ENCODE results near the gene FCHSD2. TPM values are rescaled to one million over a fixed set of nuclear protein-coding genes. Genes with fewer than 3 reads are reported as not detected.
"Not testable (repeated sequence)": the region's sequence is repeated elsewhere in the genome, so short reads cannot be mapped to it uniquely, and the experiment has no call there.

Gene FCHSD2
- total RNA-seq, 1 donor from 2014 or later: 22.2 TPM

GRCh38 chr11:72829178-72829577 lies 312.9 kb downstream of the FCHSD2 start:
- peaks cover 15% of the 10 kb centered on the region for H3K4me1 Mint-ChIP-seq
- H3K4me3 Mint-ChIP-seq: no peak overlapping the region
- peak overlapping the region; percentile 36 for H3K27ac Mint-ChIP-seq
- no peak overlapping the region for H3K9ac ChIP-seq
- H3K79me2 ChIP-seq (ENCODE audit: low read depth): no peaks in the 10 kb centered on the region
- H3K9me3 ChIP-seq (ENCODE audit: low read depth): no peaks in the 10 kb centered on the region
- no peaks in the 10 kb centered on the region for H3K27me3 ChIP-seq
- H3K4me2 ChIP-seq: no peak overlapping the region
- H3K27me3 Mint-ChIP-seq (ENCODE audit: insufficient read depth, low read depth): peaks cover 4% of the 10 kb centered on the region
- H4K20me1 ChIP-seq (ENCODE audit: low read depth): no peaks in the 10 kb centered on the region
- TF ChIP-seq EZH2phosphoT487 (IDR thresholded peaks at IDR 0.05) (no peak), EZH2 (IDR thresholded peaks at IDR 0.05) (no peak), CTCF (IDR thresholded peaks at IDR 0.05) (no peak)
- no peak overlapping the region for H3K27ac ChIP-seq
- no peaks in the 10 kb centered on the region for H3K36me3 ChIP-seq
- no peak overlapping the region for H3K4me3 ChIP-seq
- peaks cover 4% of the 10 kb centered on the region for H3K36me3 Mint-ChIP-seq
- peaks cover 9% of the 10 kb centered on the region for H3K4me1 ChIP-seq
- no peaks in the 10 kb centered on the region for H3F3A ChIP-seq (ENCODE audit: low read depth)
- no peak for DNase-seq (ENCODE audit: low spot score)
- no peaks in the 10 kb centered on the region for H3K9me3 Mint-ChIP-seq
- no peak overlapping the region for H2AFZ ChIP-seq (replicated peaks)

GRCh38 chr11:72828692-72829101 lies 313.4 kb downstream of the FCHSD2 start:
- Histone ChIP-seq H3K36me3 (no peaks in the 10 kb centered on the region), H3K27ac (no peak overlapping the region), H3K9ac (no peak overlapping the region), H4K20me1 (ENCODE audit: low read depth) (no peaks in the 10 kb centered on the region), H3K9me3 (ENCODE audit: low read depth) (no peaks in the 10 kb centered on the region), H3K27me3 (no peaks in the 10 kb centered on the region), H3F3A (ENCODE audit: low read depth) (no peaks in the 10 kb centered on the region), H2AFZ (replicated peaks) (no peak overlapping the region), H3K4me1 (peaks cover 4% of the 10 kb centered on the region), H3K79me2 (ENCODE audit: low read depth) (no peaks in the 10 kb centered on the region), H3K4me2 (no peak overlapping the region), H3K4me3 (no peak overlapping the region)
- Mint-ChIP-seq H3K36me3 (peaks cover 4% of the 10 kb centered on the region), H3K27ac (no peak overlapping the region), H3K9me3 (no peaks in the 10 kb centered on the region), H3K4me1 (peaks cover 15% of the 10 kb centered on the region), H3K27me3 (ENCODE audit: insufficient read depth, low read depth) (peaks cover 4% of the 10 kb centered on the region), H3K4me3 (no peak overlapping the region)
- TF ChIP-seq EZH2phosphoT487 (IDR thresholded peaks at IDR 0.05) (no peak), CTCF (IDR thresholded peaks at IDR 0.05) (no peak)
- DNase-seq (ENCODE audit: low spot score): no peak

GRCh38 chr11:72828081-72828567 lies 314.0 kb downstream of the FCHSD2 start:
- TF ChIP-seq CTCF (IDR thresholded peaks at IDR 0.05): no peak
- no peak overlapping the region for H3K27ac ChIP-seq
- no peaks in the 10 kb centered on the region for H3K27me3 ChIP-seq
- H3K79me2 ChIP-seq (ENCODE audit: low read depth): no peaks in the 10 kb centered on the region
- no peak overlapping the region for H3K4me2 ChIP-seq
- H3K4me1 Mint-ChIP-seq: peaks cover 13% of the 10 kb centered on the region
- no peaks in the 10 kb centered on the region for H3F3A ChIP-seq (ENCODE audit: low read depth)
- no peaks in the 10 kb centered on the region for H3K9me3 Mint-ChIP-seq
- no peak overlapping the region for H3K9ac ChIP-seq
- no peaks in the 10 kb centered on the region for H4K20me1 ChIP-seq (ENCODE audit: low read depth)
- peaks cover 4% of the 10 kb centered on the region for H3K36me3 Mint-ChIP-seq
- H2AFZ ChIP-seq (replicated peaks): no peak overlapping the region
- H3K4me3 Mint-ChIP-seq: no peak overlapping the region
- H3K9me3 ChIP-seq (ENCODE audit: low read depth): no peaks in the 10 kb centered on the region
- no peak for DNase-seq (ENCODE audit: low spot score)
- no peak overlapping the region for H3K27ac Mint-ChIP-seq
- H3K4me1 ChIP-seq: peaks cover 4% of the 10 kb centered on the region
- H3K36me3 ChIP-seq: no peaks in the 10 kb centered on the region
- no peak overlapping the region for H3K4me3 ChIP-seq
- peaks cover 4% of the 10 kb centered on the region for H3K27me3 Mint-ChIP-seq (ENCODE audit: insufficient read depth, low read depth)

GRCh38 chr11:72827656-72828055 lies 314.5 kb downstream of the FCHSD2 start:
- H3F3A ChIP-seq (ENCODE audit: low read depth); H3K36me3 ChIP-seq; H4K20me1 ChIP-seq (ENCODE audit: low read depth); H3K4me1 Mint-ChIP-seq; H3K27ac Mint-ChIP-seq; H3K79me2 ChIP-seq (ENCODE audit: low read depth); H3K4me3 ChIP-seq; H3K9ac ChIP-seq; DNase-seq (ENCODE audit: low spot score); H2AFZ ChIP-seq (replicated peaks); H3K27ac ChIP-seq; H3K36me3 Mint-ChIP-seq; H3K27me3 Mint-ChIP-seq (ENCODE audit: insufficient read depth, low read depth); H3K9me3 ChIP-seq (ENCODE audit: low read depth); H3K27me3 ChIP-seq; H3K4me1 ChIP-seq; H3K4me3 Mint-ChIP-seq; H3K4me2 ChIP-seq; H3K9me3 Mint-ChIP-seq: not testable (repeated sequence)
